Osteoblast (primary cell): ENCODE results near the gene DGAT2L6. TPM values are rescaled to one million over a fixed set of nuclear protein-coding genes. Genes with fewer than 3 reads are reported as not detected.

Experiments
- DNase-seq: peaks from one replicate; pipeline ENCODE4 v3.0.0; 2011; ENCODE audit warnings: low spot score, mixed read lengths; ENCODE audit not compliant: insufficient read length; ENCODE audit errors: missing footprints
- H2AFZ ChIP-seq: 2 replicates; pipeline ENCODE4 v1.6.0; 2011; ENCODE audit warnings: mild to moderate bottlenecking, low read length
- H3K27ac ChIP-seq: 2 replicates; pipeline ENCODE4 v1.5.1; 2011; ENCODE audit warnings: mild to moderate bottlenecking, low read depth, low read length, moderate library complexity
- H3K27me3 ChIP-seq: 2 replicates; pipeline ENCODE4 v1.6.0; 2012; ENCODE audit warnings: mild to moderate bottlenecking, control low read depth, inconsistent platforms, low read length, moderate library complexity; ENCODE audit not compliant: insufficient read depth
- H3K36me3 ChIP-seq: 2 replicates; pipeline ENCODE4 v1.5.1; 2011; ENCODE audit warnings: mild to moderate bottlenecking, low read length, control low read depth, moderate library complexity; ENCODE audit not compliant: insufficient read depth
- H3K4me1 ChIP-seq: 2 replicates; pipeline ENCODE4 v1.5.1; 2011; ENCODE audit warnings: mild to moderate bottlenecking, low read length, control low read depth, moderate library complexity; ENCODE audit not compliant: insufficient read depth
- H3K4me2 ChIP-seq: 2 replicates; pipeline ENCODE4 v1.6.0; 2011; ENCODE audit warnings: mild to moderate bottlenecking, low read length; ENCODE audit not compliant: insufficient read depth
- H3K4me3 ChIP-seq: fragments of 200-600 bp; sonication (generic); 3 replicates; pipeline ENCODE4 v1.5.1; 2012; ENCODE audit warnings: mild to moderate bottlenecking, low read length, inconsistent platforms; ENCODE audit not compliant: insufficient read depth
- H3K79me2 ChIP-seq: 2 replicates; pipeline ENCODE4 v1.6.0; 2012; ENCODE audit warnings: mild to moderate bottlenecking, low read length, control low read depth, inconsistent platforms; ENCODE audit not compliant: insufficient read depth
- H3K9me3 ChIP-seq: 2 replicates; pipeline ENCODE4 v1.5.1; 2011; ENCODE audit warnings: low read depth, low read length, control low read depth
- H4K20me1 ChIP-seq: 2 replicates; pipeline ENCODE4 v1.6.0; 2012; ENCODE audit warnings: mild to moderate bottlenecking, low read length, control low read depth; ENCODE audit not compliant: insufficient read depth
- small RNA-seq: library from RNA; depleted of rRNA; stranded (forward); fragments of <200 nt; gene quantifications from one replicate; pipeline ENCODE3, GENCODE V24; 2012
- total RNA-seq: library from RNA; depleted of rRNA; stranded (reverse); fragments of >200 nt; gene quantifications from 2 replicates; pipeline ENCODE4 v1.2.3, GENCODE V29; 2012
- TF ChIP-seq, protein P1 (sequence below): IDR thresholded peaks from 2 replicates; pipeline ENCODE4 v1.5.1; 2011; ENCODE audit warnings: mild to moderate bottlenecking, low read depth, low read length, moderate library complexity; ENCODE audit errors: extremely low read depth

DGAT2L6 gene
- total RNA-seq, 1 donor = not detected

DNA sequence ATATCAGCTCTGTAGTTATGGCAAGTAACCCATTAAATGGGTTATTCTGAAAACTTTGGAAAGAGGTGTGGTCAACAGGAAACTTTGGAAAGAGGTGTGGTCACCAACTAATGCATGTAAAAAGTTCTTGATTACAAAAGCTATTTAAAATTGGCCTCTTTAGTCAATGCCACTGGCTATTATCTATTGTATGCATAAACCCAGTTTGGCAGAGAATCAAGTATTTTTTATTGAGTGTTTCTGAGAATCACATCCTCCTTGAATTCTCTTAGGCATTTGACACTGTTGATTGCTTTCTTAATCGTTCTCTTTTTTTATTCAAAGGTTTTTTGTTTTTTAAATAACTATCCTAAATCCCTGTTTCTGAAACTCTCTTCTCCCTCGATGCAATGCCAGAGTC is 75.2 kb downstream of the DGAT2L6 start:
- DNase-seq = no peak
- Histone ChIP-seq H3K79me2 (no peaks in the 10 kb centered on the region), H3K36me3 (no peaks in the 10 kb centered on the region), H3K4me3 (no peak overlapping the region), H4K20me1 (no peaks in the 10 kb centered on the region), H3K4me1 (no peaks in the 10 kb centered on the region), H3K4me2 (no peak overlapping the region), H3K9me3 (no peaks in the 10 kb centered on the region), H2AFZ (no peak overlapping the region), H3K27ac (no peak overlapping the region), H3K27me3 (no peaks in the 10 kb centered on the region)
- TF ChIP-seq, protein P1, sequence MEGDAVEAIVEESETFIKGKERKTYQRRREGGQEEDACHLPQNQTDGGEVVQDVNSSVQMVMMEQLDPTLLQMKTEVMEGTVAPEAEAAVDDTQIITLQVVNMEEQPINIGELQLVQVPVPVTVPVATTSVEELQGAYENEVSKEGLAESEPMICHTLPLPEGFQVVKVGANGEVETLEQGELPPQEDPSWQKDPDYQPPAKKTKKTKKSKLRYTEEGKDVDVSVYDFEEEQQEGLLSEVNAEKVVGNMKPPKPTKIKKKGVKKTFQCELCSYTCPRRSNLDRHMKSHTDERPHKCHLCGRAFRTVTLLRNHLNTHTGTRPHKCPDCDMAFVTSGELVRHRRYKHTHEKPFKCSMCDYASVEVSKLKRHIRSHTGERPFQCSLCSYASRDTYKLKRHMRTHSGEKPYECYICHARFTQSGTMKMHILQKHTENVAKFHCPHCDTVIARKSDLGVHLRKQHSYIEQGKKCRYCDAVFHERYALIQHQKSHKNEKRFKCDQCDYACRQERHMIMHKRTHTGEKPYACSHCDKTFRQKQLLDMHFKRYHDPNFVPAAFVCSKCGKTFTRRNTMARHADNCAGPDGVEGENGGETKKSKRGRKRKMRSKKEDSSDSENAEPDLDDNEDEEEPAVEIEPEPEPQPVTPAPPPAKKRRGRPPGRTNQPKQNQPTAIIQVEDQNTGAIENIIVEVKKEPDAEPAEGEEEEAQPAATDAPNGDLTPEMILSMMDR = no peak

DNA sequence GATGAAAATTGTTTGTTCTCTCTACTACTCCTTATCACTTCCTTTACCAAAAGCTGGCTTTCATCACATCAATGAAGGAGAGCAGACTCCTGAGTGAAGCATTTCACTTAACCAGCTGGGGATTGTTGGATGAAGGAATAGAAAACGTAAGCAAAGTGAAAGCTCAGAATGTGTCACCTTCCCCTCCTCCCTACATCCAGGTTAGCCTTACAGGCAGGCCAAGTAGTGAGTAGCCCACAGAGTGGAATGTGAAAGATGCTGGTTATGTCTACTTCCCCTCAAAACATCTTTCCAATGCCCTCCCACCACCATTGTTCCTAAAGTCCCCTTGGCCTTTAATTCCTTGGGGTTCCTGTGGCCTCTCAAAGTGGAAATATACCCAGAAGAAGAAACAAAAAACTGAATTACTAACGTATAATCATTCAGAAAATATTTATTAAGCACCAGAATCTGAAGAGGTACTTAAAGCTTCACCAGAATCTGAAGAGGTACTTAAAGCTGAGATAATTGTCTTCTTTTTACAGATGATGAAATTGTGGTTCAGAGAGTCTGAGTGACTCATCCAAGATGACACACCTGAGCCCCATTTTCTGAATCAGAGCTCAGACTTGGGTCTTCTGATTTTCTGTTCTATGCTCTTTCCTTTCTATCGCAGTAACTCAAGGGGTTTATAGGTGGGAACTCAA is 76.2 kb downstream of the DGAT2L6 start:
- DNase-seq = no peak
- TF ChIP-seq, protein P1 = no peak

GRCh38 chrX:70254063-70254400 is 76.7 kb downstream of the DGAT2L6 start:
- no peaks in the 10 kb centered on the region for H3K79me2 ChIP-seq
- H3K9me3 ChIP-seq = no peaks in the 10 kb centered on the region
- no peak for DNase-seq
- TF ChIP-seq, protein P1 = no peak
- no peaks in the 10 kb centered on the region for H4K20me1 ChIP-seq
- no peaks in the 10 kb centered on the region for H3K36me3 ChIP-seq
- H3K4me3 ChIP-seq = no peak overlapping the region
- no peak overlapping the region for H2AFZ ChIP-seq
- no peak overlapping the region for H3K27ac ChIP-seq
- no peak overlapping the region for H3K4me2 ChIP-seq
- no peaks in the 10 kb centered on the region for H3K27me3 ChIP-seq
- H3K4me1 ChIP-seq = no peaks in the 10 kb centered on the region

More for the DNA sequence above, 76.2 kb downstream of the DGAT2L6 start:
- Histone ChIP-seq H3K4me3 (no peak overlapping the region), H3K36me3 (no peaks in the 10 kb centered on the region), H3K79me2 (no peaks in the 10 kb centered on the region), H2AFZ (no peak overlapping the region), H3K27me3 (no peaks in the 10 kb centered on the region), H3K9me3 (no peaks in the 10 kb centered on the region), H3K27ac (no peak overlapping the region), H3K4me2 (no peak overlapping the region), H3K4me1 (no peaks in the 10 kb centered on the region), H4K20me1 (no peaks in the 10 kb centered on the region)

DNA sequence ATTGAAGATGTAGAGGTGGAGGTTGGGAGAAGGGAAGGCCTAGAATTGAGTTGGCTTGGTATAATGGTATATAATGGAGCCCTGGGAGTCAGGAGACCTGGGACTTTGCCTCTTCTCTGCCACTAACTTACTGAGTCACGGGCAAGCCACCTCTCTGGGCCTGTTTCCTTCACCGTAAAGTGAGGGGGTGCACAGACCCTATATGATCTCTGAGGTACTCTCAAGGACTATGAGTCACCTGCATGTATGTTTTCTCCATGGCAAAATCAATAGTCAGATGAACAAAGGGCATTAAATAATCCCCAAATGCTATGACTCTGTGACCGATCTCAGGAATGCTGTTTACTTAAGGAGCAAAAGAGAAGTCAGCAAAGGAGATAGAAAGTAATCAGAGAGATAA is 77.6 kb downstream of the DGAT2L6 start:
- no peak overlapping the region for H2AFZ ChIP-seq
- H3K27ac ChIP-seq = no peak overlapping the region
- H3K79me2 ChIP-seq = no peaks in the 10 kb centered on the region
- no peak overlapping the region for H3K4me2 ChIP-seq
- H3K4me1 ChIP-seq = no peaks in the 10 kb centered on the region
- H3K9me3 ChIP-seq = no peaks in the 10 kb centered on the region
- DNase-seq = no peak
- no peaks in the 10 kb centered on the region for H4K20me1 ChIP-seq
- H3K4me3 ChIP-seq = no peak overlapping the region
- H3K36me3 ChIP-seq = no peaks in the 10 kb centered on the region
- H3K27me3 ChIP-seq = no peaks in the 10 kb centered on the region
- TF ChIP-seq, protein P1 = no peak

Small RNA genes lying within 50 kb of the gene (small RNA-seq; reads per million reads assigned to genes)
- gene RNA5SP507 = not detected

Other genes with a start within 250 kb of the DGAT2L6 start
- gene AWAT2, start 127.5 kb upstream of the DGAT2L6 start, total RNA-seq = not detected in 2 replicates
- not detected in 2 replicates for gene OTUD6A, start 115.0 kb upstream of the DGAT2L6 start, total RNA-seq
- 85.0 and 88.1 TPM in 2 replicates for gene IGBP1, start 44.0 kb upstream of the DGAT2L6 start, total RNA-seq
- not detected in 2 replicates for gene AWAT1, start 57.2 kb downstream of the DGAT2L6 start, total RNA-seq
- gene P2RY4, start 82.7 kb downstream of the DGAT2L6 start, total RNA-seq = under 0.01 and 0.29 TPM in 2 replicates
- not detected in 2 replicates for gene ARR3, start 90.9 kb downstream of the DGAT2L6 start, total RNA-seq
- gene RAB41, start 104.7 kb downstream of the DGAT2L6 start, total RNA-seq = not detected in 2 replicates
- gene PDZD11, start 112.4 kb downstream of the DGAT2L6 start, total RNA-seq = 43.4 and 55.4 TPM in 2 replicates
- gene KIF4A, start 112.6 kb downstream of the DGAT2L6 start, total RNA-seq = 2.1 and 2.2 TPM in 2 replicates
- gene GDPD2, start 245.8 kb downstream of the DGAT2L6 start, total RNA-seq = not detected in 2 replicates